H9 (cell line): ENCODE measurements around the gene FAM53B. TPM values are rescaled to one million over a fixed set of nuclear protein-coding genes. Genes with fewer than 3 reads are reported as not detected.
A peak's percentile ranks its signal among the peaks of the same experiment; 100 is the strongest.

Experiments used
- DNase-seq: peaks from one replicate; pipeline ENCODE4 v3.0.0-alpha.2; 2017
- H2AFZ ChIP-seq: one replicate; pipeline ENCODE4 v1.6.1; 2013; ENCODE audit warnings: mild to moderate bottlenecking, low read length, control low read depth, moderate library complexity
- H2AK5ac ChIP-seq: 2 replicates; pipeline ENCODE4 v1.6.1; 2013; ENCODE audit warnings: low read length, control low read depth, mixed read lengths; ENCODE audit not compliant: insufficient read length
- H2BK120ac ChIP-seq: one replicate; pipeline ENCODE4 v1.6.1; 2013; ENCODE audit warnings: low read depth, mild to moderate bottlenecking, low read length, control low read depth, inconsistent platforms; ENCODE audit not compliant: poor library complexity, severe bottlenecking
- H2BK12ac ChIP-seq: 2 replicates; pipeline ENCODE4 v1.6.1; 2013; ENCODE audit warnings: low read length, control low read depth, mixed read lengths, low read depth; ENCODE audit not compliant: insufficient read length
- H2BK15ac ChIP-seq: 2 replicates; pipeline ENCODE4 v1.6.1; 2013; ENCODE audit warnings: low read depth, low read length, control low read depth
- H2BK20ac ChIP-seq: one replicate; pipeline ENCODE4 v1.6.1; 2013; ENCODE audit warnings: low read depth, mild to moderate bottlenecking, low read length, control low read depth, inconsistent platforms; ENCODE audit not compliant: poor library complexity, severe bottlenecking
- H2BK5ac ChIP-seq: 2 replicates; pipeline ENCODE4 v1.6.1; 2013; ENCODE audit warnings: low read length, control low read depth, mixed read lengths; ENCODE audit not compliant: insufficient read length
- H3K14ac ChIP-seq: 2 replicates; pipeline ENCODE4 v1.6.1; 2013; ENCODE audit warnings: low read length, control low read depth; ENCODE audit not compliant: insufficient read depth
- H3K18ac ChIP-seq: 2 replicates; pipeline ENCODE4 v1.6.1; 2013; ENCODE audit warnings: low read depth, mild to moderate bottlenecking, mixed read lengths, low read length, control low read depth; ENCODE audit not compliant: insufficient read length
- H3K23ac ChIP-seq: 2 replicates; pipeline ENCODE4 v1.6.1; 2013; ENCODE audit warnings: low read length, control low read depth, mixed read lengths, low read depth; ENCODE audit not compliant: insufficient read length
- H3K23me2 ChIP-seq: 2 replicates; pipeline ENCODE4 v1.6.1; 2013; ENCODE audit warnings: low read depth, mild to moderate bottlenecking, mixed read lengths, low read length, control low read depth; ENCODE audit not compliant: insufficient read length, poor library complexity, severe bottlenecking
- H3K27ac ChIP-seq: 2 replicates; pipeline ENCODE4 v1.5.1; 2013; ENCODE audit warnings: low read length, control low read depth, mixed read lengths, low read depth; ENCODE audit not compliant: insufficient read length
- H3K27me3 ChIP-seq: 2 replicates; pipeline ENCODE4 v1.6.1; 2013; ENCODE audit warnings: low read length, control low read depth, inconsistent platforms; ENCODE audit not compliant: insufficient read depth
- H3K4ac ChIP-seq: 2 replicates; pipeline ENCODE4 v1.6.1; 2013; ENCODE audit warnings: low read depth, mild to moderate bottlenecking, control low read depth, inconsistent platforms, low read length, moderate library complexity
- H3K4me1 ChIP-seq: 2 replicates; pipeline ENCODE4 v1.6.1; 2013; ENCODE audit warnings: low read length, control low read depth, inconsistent platforms; ENCODE audit not compliant: insufficient read depth
- H3K4me2 ChIP-seq: 2 replicates; pipeline ENCODE4 v1.6.1; 2013; ENCODE audit warnings: low read length, control low read depth, mixed read lengths; ENCODE audit not compliant: insufficient read length, insufficient read depth
- H3K56ac ChIP-seq: 2 replicates; pipeline ENCODE4 v1.6.1; 2013; ENCODE audit warnings: low read depth, mild to moderate bottlenecking, mixed read lengths, low read length, control low read depth; ENCODE audit not compliant: insufficient read length
- H3K79me1 ChIP-seq: 2 replicates; pipeline ENCODE4 v1.6.1; 2013; ENCODE audit warnings: low read depth, mild to moderate bottlenecking, moderate library complexity, low read length, control low read depth, inconsistent platforms; ENCODE audit not compliant: insufficient read depth, poor library complexity, severe bottlenecking
- H3K79me2 ChIP-seq: 2 replicates; pipeline ENCODE4 v1.6.1; 2013; ENCODE audit warnings: low read length, control low read depth, inconsistent platforms; ENCODE audit not compliant: insufficient read depth
- H3K9ac ChIP-seq: 2 replicates; pipeline ENCODE4 v1.6.1; 2013; ENCODE audit warnings: low read length, control low read depth, mixed read lengths; ENCODE audit not compliant: insufficient read length; ENCODE audit errors: extremely low read depth
- H3K9me3 ChIP-seq: one replicate; pipeline ENCODE4 v1.6.1; 2013; ENCODE audit warnings: low read depth, low read length, inconsistent platforms; ENCODE audit not compliant: control insufficient read depth
- H3T11ph ChIP-seq: one replicate; pipeline ENCODE4 v1.6.1; 2013; ENCODE audit warnings: mild to moderate bottlenecking, low read length, control low read depth, inconsistent platforms
- H4K20me1 ChIP-seq: one replicate; pipeline ENCODE4 v1.6.1; 2013; ENCODE audit not compliant: control insufficient read depth, insufficient read length, insufficient read depth
- H4K5ac ChIP-seq: 2 replicates; pipeline ENCODE4 v1.6.1; 2013; ENCODE audit warnings: low read depth, mild to moderate bottlenecking, mixed read lengths, low read length, control low read depth; ENCODE audit not compliant: insufficient read length
- H4K8ac ChIP-seq: replicated peaks from 2 replicates; pipeline ENCODE4 v1.6.1; 2013; ENCODE audit warnings: low read length, control low read depth, mixed read lengths, low read depth; ENCODE audit not compliant: insufficient read length
- H4K91ac ChIP-seq: 2 replicates; pipeline ENCODE4 v1.6.1; 2013; ENCODE audit warnings: low read depth, mild to moderate bottlenecking, moderate library complexity, mixed read lengths, low read length, control low read depth; ENCODE audit not compliant: insufficient read length
- H3K27ac Mint-ChIP-seq, 3 experiments: 2 replicates in 2 of 3; 3 replicates in 1 of 3; pipeline ENCODE4 v1.8.0; 2020 to 2021; ENCODE audit warnings: mixed read lengths in 3 of 3, mild to moderate bottlenecking in 1 of 3, moderate library complexity in 1 of 3
- H3K27me3 Mint-ChIP-seq: 2 replicates; pipeline ENCODE4 v1.8.0; 2021; ENCODE audit warnings: low read depth, mild to moderate bottlenecking, moderate library complexity, mixed read lengths
- H3K36me3 Mint-ChIP-seq, 3 experiments: 2 replicates in 2 of 3; 3 replicates in 1 of 3; pipeline ENCODE4 v1.8.0; 2020 to 2021; ENCODE audit warnings: low read depth in 3 of 3, mixed read lengths in 3 of 3; ENCODE audit not compliant: insufficient read depth in 1 of 3
- H3K4me1 Mint-ChIP-seq, 2 experiments: 2 replicates each; pipeline ENCODE4 v1.8.0; 2020; ENCODE audit warnings: mixed read lengths in 2 of 2
- H3K4me3 Mint-ChIP-seq, 2 experiments: 2 replicates in 1 of 2; 3 replicates in 1 of 2; pipeline ENCODE4 v1.8.0; 2020 to 2021; ENCODE audit warnings: mild to moderate bottlenecking in 2 of 2, mixed read lengths in 2 of 2, moderate library complexity in 1 of 2
- H3K9me3 Mint-ChIP-seq, 2 experiments: 2 replicates in 1 of 2; 3 replicates in 1 of 2; pipeline ENCODE4 v1.8.0; 2020; ENCODE audit warnings: mild to moderate bottlenecking in 2 of 2, mixed read lengths in 2 of 2, moderate library complexity in 1 of 2
- CTCF ChIP-seq: fragments of 200-600 bp; sonication (generic); conservative IDR thresholded peaks from 3 replicates; pipeline ENCODE4 v1.8.0; 2021; ENCODE audit warnings: antibody characterized with exemption, mild to moderate bottlenecking
- WGBS: extraction: QIAGEN DNeasy Blood & Tissue Kit; methylation state at CpG from one replicate; pipeline ENCODE4 v1.1.7; 2013; ENCODE audit warnings: missing lambda C conversion rate, low lambda C conversion rate, mixed read lengths; ENCODE audit not compliant: insufficient read length; ENCODE audit errors: extremely low coverage; 5-methylcytosine and 5-hydroxymethylcytosine counted together
- total RNA-seq: library from RNA; stranded (reverse); gene quantifications from 2 replicates; pipeline ENCODE4 v1.2.1, GENCODE V29; 2021

The FAM53B gene
- total RNA-seq, 1 experiment from 2014 or later, result 11.5 TPM

DNA sequence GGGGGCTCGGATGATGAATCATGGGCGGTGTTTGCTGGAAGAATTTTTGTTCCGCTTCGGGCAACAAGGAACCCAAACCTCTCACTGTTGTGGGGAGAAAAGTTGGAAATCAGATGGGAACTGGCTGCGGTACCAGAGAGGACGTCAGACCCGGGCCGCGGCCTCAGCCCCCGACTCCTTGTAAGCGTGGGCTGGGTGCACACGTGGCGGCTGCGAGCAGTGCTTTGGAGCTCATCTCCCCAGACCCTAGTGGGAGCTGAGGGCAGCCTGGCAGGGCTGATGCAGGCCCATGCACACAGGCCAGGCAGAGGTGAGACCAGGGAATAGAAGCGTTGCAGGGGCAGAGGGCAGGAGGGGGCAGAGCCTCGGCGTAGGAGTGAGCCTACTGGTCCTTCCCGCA lies 136.5 kb downstream of the FAM53B start:
- Histone ChIP-seq H3K9me3 (no peaks in the 10 kb centered on the region), H4K91ac (no peak overlapping the region), H2AFZ (no peak overlapping the region), H2BK15ac (no peak overlapping the region), H3T11ph (no peak overlapping the region), H4K5ac (no peak overlapping the region), H3K9ac (no peak overlapping the region), H3K18ac (no peak overlapping the region), H4K8ac (no peak overlapping the region), H3K79me2 (no peaks in the 10 kb centered on the region), H3K27me3 (no peaks in the 10 kb centered on the region), H3K4me2 (no peak overlapping the region), H2BK12ac (no peak overlapping the region), H2AK5ac (no peak overlapping the region), H3K79me1 (no peaks in the 10 kb centered on the region), H2BK20ac (no peak overlapping the region), H3K23ac (no peak overlapping the region), H3K4me1 (no peaks in the 10 kb centered on the region), H3K14ac (no peak overlapping the region), H3K23me2 (no peaks in the 10 kb centered on the region), H4K20me1 (peaks cover 3% of the 10 kb centered on the region), H3K27ac (no peak overlapping the region), H2BK120ac (no peak overlapping the region), H3K4ac (no peak overlapping the region), H3K56ac (no peak overlapping the region), H2BK5ac (no peak overlapping the region)
- Mint-ChIP-seq H3K27me3 (peaks cover 2% of the 10 kb centered on the region; the same call in 1 of the 2 replicates), H3K27ac (peak overlapping the region in 1 of 3 experiments; percentile 67; a peak in 2 of 7 replicates), H3K36me3 (no peaks in the 10 kb centered on the region; a peak in 1 of 7 replicates), H3K4me1 (peaks cover 6 to 12% of the 10 kb centered on the region in 2 experiments), H3K4me3 (no peak overlapping the region), H3K9me3 (no peaks in the 10 kb centered on the region)
- DNase-seq, result no peak
- WGBS, result no CpG with 5 or more reads among the region's 18 CpGs
- TF ChIP-seq CTCF, result no peak
